BLaER1 treated with 17β-estradiol and CSF1 and Interleukin-3, amounts not matched to agents 10 nM and 100 nM (cell line): ENCODE results near the gene PBOV1.

Source experiments
- H3K27ac ChIP-seq, 11 experiments: shearing (Covaris generic); formaldehyde crosslinking; 2 replicates each; pipeline ENCODE4 v1.8.1; 2022
- H3K27me3 ChIP-seq, 11 experiments: shearing (Covaris generic); formaldehyde crosslinking; 2 replicates each; pipeline ENCODE4 v1.8.1; 2022
- H3K36me3 ChIP-seq, 11 experiments: shearing (Covaris generic); formaldehyde crosslinking; 2 replicates each; pipeline ENCODE4 v1.8.1; 2022
- H3K4me1 ChIP-seq, 10 experiments: shearing (Covaris generic); formaldehyde crosslinking; 2 replicates each; pipeline ENCODE4 v1.8.1; 2022
- H3K4me2 ChIP-seq, 11 experiments: shearing (Covaris generic); formaldehyde crosslinking; 2 replicates each; pipeline ENCODE4 v1.8.1; 2022
- H3K4me3 ChIP-seq, 10 experiments: shearing (Covaris generic); formaldehyde crosslinking; 2 replicates each; pipeline ENCODE4 v1.8.1; 2022
- H3K9ac ChIP-seq, 11 experiments: shearing (Covaris generic); formaldehyde crosslinking; 2 replicates each; pipeline ENCODE4 v1.8.1; 2022
- H3K9me3 ChIP-seq, 11 experiments: shearing (Covaris generic); formaldehyde crosslinking; replicated peaks in 1 of 11; 2 replicates each; pipeline ENCODE4 v1.8.1; 2022
- H4K20me1 ChIP-seq, 11 experiments: shearing (Covaris generic); formaldehyde crosslinking; 2 replicates each; pipeline ENCODE4 v1.8.1; 2022
- Cebpa-rat ChIP-seq, 11 experiments: shearing (Covaris generic); IDR thresholded peaks; 2 replicates each; pipeline ENCODE4 v1.8.1; 2022

Gene PBOV1

GRCh38 chr6:138230221-138230620 lies 11.9 kb upstream of the PBOV1 start:
- H3K36me3 ChIP-seq = no peaks in the 10 kb centered on the region
- peaks cover 8 to 14% (median 12%) of the 10 kb centered on the region in 10 experiments; a peak in 16 of 20 replicates for H3K4me1 ChIP-seq
- H3K9me3 ChIP-seq = no peaks in the 10 kb centered on the region
- H3K4me3 ChIP-seq = no peak overlapping the region
- H3K27me3 ChIP-seq = no peaks in the 10 kb centered on the region
- no peak overlapping the region for H3K27ac ChIP-seq
- H3K4me2 ChIP-seq = no peak overlapping the region
- H3K9ac ChIP-seq = no peak overlapping the region
- TF ChIP-seq Cebpa-rat (IDR thresholded peaks at IDR 0.05) = no peak
- no peaks in the 10 kb centered on the region for H4K20me1 ChIP-seq

DNA sequence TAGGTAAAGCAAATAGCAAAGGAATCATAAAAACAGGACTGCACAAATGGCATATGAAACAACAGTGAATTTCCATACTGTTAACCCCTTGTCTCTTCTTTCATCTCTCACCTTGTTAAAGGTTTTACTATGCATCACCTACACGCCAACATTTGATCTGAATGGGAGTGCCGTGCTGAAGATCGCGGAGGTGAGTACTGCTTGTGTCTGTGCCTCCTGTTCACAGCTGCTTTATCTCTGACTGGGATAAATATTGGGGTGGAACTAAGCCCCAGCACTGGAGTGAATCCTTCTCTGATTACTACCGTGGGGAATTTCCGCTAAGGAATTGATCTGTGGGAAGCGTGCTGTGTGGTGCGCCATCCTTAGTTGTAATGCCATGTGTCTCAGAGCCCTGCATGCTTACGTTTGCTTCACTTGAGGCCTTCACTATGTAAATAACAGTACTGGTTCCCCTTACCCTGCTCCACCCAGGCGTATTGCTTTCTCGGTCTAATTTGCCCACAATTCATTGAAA lies 11.4 kb upstream of the PBOV1 start:
- H3K9me3 ChIP-seq = no peaks in the 10 kb centered on the region
- H4K20me1 ChIP-seq = no peaks in the 10 kb centered on the region
- H3K4me3 ChIP-seq = no peak overlapping the region
- H3K36me3 ChIP-seq = no peaks in the 10 kb centered on the region
- H3K27ac ChIP-seq = no peak overlapping the region
- TF ChIP-seq Cebpa-rat (IDR thresholded peaks at IDR 0.05) = no peak
- H3K9ac ChIP-seq = no peak overlapping the region
- H3K27me3 ChIP-seq = no peaks in the 10 kb centered on the region
- no peak overlapping the region for H3K4me2 ChIP-seq
- H3K4me1 ChIP-seq = peaks cover 8 to 14% (median 12%) of the 10 kb centered on the region in 10 experiments; a peak in 16 of 20 replicates

GRCh38 chr6:138229072-138229471 lies 10.8 kb upstream of the PBOV1 start:
- Histone ChIP-seq H3K9ac (no peak overlapping the region), H3K36me3 (no peaks in the 10 kb centered on the region), H4K20me1 (no peaks in the 10 kb centered on the region), H3K27me3 (no peaks in the 10 kb centered on the region), H3K9me3 (no peaks in the 10 kb centered on the region), H3K4me3 (no peak overlapping the region), H3K27ac (no peak overlapping the region), H3K4me1 (peaks cover 8 to 14% (median 12%) of the 10 kb centered on the region in 10 experiments; a peak in 16 of 20 replicates), H3K4me2 (no peak overlapping the region)
- TF ChIP-seq Cebpa-rat (IDR thresholded peaks at IDR 0.05) = no peak

DNA sequence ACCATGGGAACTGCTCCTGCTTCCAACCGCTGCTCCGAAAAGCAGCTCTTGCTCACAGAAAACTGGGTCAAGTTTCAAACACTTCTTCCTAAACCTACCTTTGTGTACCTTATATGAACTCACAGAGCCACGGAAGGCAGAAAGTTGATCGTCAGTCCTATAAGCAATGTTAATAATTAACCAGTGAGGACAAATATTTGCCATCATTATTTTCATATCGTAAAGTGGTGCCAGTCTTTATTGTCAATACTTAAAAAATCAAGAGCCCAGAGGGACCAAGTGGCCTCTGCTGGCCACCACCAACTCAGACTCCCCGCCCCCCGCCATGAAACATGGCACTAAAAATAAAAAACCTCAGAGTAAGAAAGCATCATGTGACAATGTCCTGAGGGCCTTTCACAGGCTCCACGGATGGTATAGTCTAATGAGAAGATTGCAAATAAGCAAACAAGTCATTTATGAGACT lies 9.1 kb upstream of the PBOV1 start:
- no peaks in the 10 kb centered on the region for H3K9me3 ChIP-seq
- H3K4me1 ChIP-seq = peaks cover 8 to 14% (median 12%) of the 10 kb centered on the region in 10 experiments; a peak in 16 of 20 replicates
- TF ChIP-seq Cebpa-rat (IDR thresholded peaks at IDR 0.05) = no peak
- H3K9ac ChIP-seq = no peak overlapping the region
- no peak overlapping the region for H3K4me3 ChIP-seq
- no peaks in the 10 kb centered on the region for H4K20me1 ChIP-seq
- H3K27me3 ChIP-seq = no peaks in the 10 kb centered on the region
- no peaks in the 10 kb centered on the region for H3K36me3 ChIP-seq
- H3K4me2 ChIP-seq = no peak overlapping the region
- no peak overlapping the region for H3K27ac ChIP-seq

GRCh38 chr6:138226700-138227315 lies 8.5 kb upstream of the PBOV1 start:
- H3K27me3 ChIP-seq = no peaks in the 10 kb centered on the region
- H3K9me3 ChIP-seq = no peaks in the 10 kb centered on the region
- TF ChIP-seq Cebpa-rat (IDR thresholded peaks at IDR 0.05) = no peak
- no peaks in the 10 kb centered on the region for H3K36me3 ChIP-seq
- no peaks in the 10 kb centered on the region for H4K20me1 ChIP-seq
- no peak overlapping the region for H3K4me3 ChIP-seq
- no peak overlapping the region for H3K4me2 ChIP-seq
- H3K4me1 ChIP-seq = peaks cover 6 to 11% (median 8%) of the 10 kb centered on the region in 10 experiments; a peak in 16 of 20 replicates
- H3K27ac ChIP-seq = no peak overlapping the region
- H3K9ac ChIP-seq = no peak overlapping the region

DNA sequence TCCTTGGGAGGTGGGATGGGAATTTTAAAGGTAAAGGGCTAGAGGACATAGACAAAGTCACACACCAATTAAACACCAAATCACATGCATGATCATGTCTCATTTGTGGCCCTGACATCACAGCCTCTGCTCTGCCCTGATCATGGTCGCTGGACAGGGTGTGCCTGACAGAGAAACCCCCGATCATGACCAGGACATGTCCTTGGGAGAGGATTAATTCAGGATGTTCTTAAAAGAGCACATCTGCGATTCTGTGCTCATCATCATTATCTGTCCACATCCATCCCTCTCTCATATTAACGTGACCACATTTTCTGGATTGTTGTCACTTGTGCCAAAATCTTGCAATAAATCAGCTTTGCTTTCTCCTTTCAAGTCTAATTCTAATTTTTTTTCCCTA lies 7.7 kb upstream of the PBOV1 start:
- peaks cover 0 to 2% (median 0%) of the 10 kb centered on the region in 10 experiments; a peak in 6 of 20 replicates for H3K4me1 ChIP-seq
- H3K4me2 ChIP-seq = no peak overlapping the region
- no peaks in the 10 kb centered on the region for H3K27me3 ChIP-seq
- TF ChIP-seq Cebpa-rat (IDR thresholded peaks at IDR 0.05) = no peak
- no peaks in the 10 kb centered on the region for H4K20me1 ChIP-seq
- no peaks in the 10 kb centered on the region for H3K36me3 ChIP-seq
- no peak overlapping the region for H3K4me3 ChIP-seq
- no peaks in the 10 kb centered on the region for H3K9me3 ChIP-seq
- no peak overlapping the region for H3K9ac ChIP-seq
- H3K27ac ChIP-seq = no peak overlapping the region

DNA sequence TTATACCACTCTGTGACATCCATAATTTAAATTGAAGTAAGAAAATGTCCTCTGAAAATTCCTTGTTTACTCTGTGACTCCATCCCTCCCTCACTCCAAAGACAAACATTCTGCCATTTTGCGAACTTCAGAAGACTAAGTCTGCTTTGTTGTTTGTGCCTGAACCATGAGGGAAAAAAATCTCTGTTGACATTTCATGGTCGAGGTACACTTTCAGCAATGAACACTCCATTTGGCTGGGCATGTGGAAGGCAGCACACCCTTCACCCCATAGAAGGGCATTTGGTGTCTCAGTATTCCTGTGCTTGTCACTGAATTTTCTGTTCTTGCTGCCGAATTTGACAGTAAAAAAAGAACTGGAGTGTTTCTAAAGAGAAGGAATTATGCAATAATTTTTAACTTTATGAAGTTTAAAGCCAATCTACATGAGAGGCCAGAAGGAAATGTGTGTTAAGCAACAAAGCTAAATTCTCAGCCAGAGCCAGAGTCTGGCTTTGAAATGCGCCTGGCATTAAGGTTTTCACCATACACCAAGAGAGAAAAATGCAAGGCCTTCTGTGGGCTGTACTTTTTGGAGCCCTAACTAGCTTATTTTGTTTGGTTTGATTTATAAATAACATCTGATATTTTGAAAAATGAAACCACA lies 4.7 kb upstream of the PBOV1 start:
- H3K27ac ChIP-seq = no peak overlapping the region
- H3K4me2 ChIP-seq = no peak overlapping the region
- H3K36me3 ChIP-seq = no peaks in the 10 kb centered on the region
- H4K20me1 ChIP-seq = no peaks in the 10 kb centered on the region
- TF ChIP-seq Cebpa-rat (IDR thresholded peaks at IDR 0.05) = 0 out of 22 replicates have a peak, but pooled peaks of 1 of the 11 experiments have one; percentile 45
- H3K9me3 ChIP-seq = no peaks in the 10 kb centered on the region
- H3K27me3 ChIP-seq = no peaks in the 10 kb centered on the region
- H3K4me1 ChIP-seq = no peaks in the 10 kb centered on the region
- H3K4me3 ChIP-seq = no peak overlapping the region
- H3K9ac ChIP-seq = no peak overlapping the region

- Histone ChIP-seq H4K20me1 (no peaks in the 10 kb centered on the region), H3K4me3 (no peak overlapping the region), H3K4me1 (no peaks in the 10 kb centered on the region), H3K9ac (no peak overlapping the region), H3K36me3 (no peaks in the 10 kb centered on the region), H3K4me2 (no peak overlapping the region), H3K27ac (no peak overlapping the region), H3K9me3 (no peaks in the 10 kb centered on the region), H3K27me3 (no peaks in the 10 kb centered on the region)
- TF ChIP-seq Cebpa-rat (IDR thresholded peaks at IDR 0.05) = 0 out of 22 replicates have a peak, but pooled peaks of 1 of the 11 experiments have one; percentile 12
Measured at GRCh38 chr6:138219901-138220300, 1.6 kb upstream of the PBOV1 start.

DNA sequence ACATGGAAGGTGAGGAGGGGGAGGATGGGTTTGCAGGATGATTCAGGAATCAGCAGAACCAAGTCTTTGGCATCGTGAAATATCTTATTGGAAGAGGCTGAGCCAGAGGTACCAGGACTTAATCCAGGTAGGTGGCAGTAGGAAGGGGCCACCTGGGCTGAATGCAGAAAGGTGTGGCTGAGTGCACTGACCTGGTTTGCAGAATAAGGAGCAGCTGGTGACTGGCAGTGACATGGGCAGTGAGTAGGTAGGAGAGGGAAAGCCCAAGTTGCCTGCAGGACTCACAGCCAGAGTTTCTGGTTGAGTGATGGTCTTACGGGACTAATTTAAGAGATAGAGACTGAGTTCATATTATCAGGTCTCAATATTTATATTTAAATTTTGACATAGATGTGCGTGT lies 1.1 kb upstream of the PBOV1 start:
- Histone ChIP-seq H3K4me2 (no peak overlapping the region), H3K4me3 (no peak overlapping the region), H3K9me3 (no peaks in the 10 kb centered on the region), H4K20me1 (no peaks in the 10 kb centered on the region), H3K9ac (no peak overlapping the region), H3K4me1 (no peaks in the 10 kb centered on the region), H3K36me3 (no peaks in the 10 kb centered on the region), H3K27ac (no peak overlapping the region), H3K27me3 (no peaks in the 10 kb centered on the region)
- no peak for TF ChIP-seq Cebpa-rat (IDR thresholded peaks at IDR 0.05)
